GM19035 (cell line): ENCODE measurements around the gene MICAL3.

Experiments
- ATAC-seq: cut with Tn5 transposase; IDR thresholded peaks from one replicate; pipeline ENCODE4 v1.9.1; 2021; ENCODE audit not compliant: unreplicated experiment

The MICAL3 gene

GRCh38 chr22:17802822-17803221 is 221.5 kb downstream of the MICAL3 start:
- ATAC-seq = no peak

GRCh38 chr22:17802411-17802810 is 221.9 kb downstream of the MICAL3 start:
- no peak for ATAC-seq

- peak; percentile 49 for ATAC-seq
These were observed 226.4 kb downstream of the MICAL3 start for GRCh38 chr22:17797721-17798559.

- no peak for ATAC-seq
These were observed 227.7 kb downstream of the MICAL3 start for GRCh38 chr22:17796695-17797094.

DNA sequence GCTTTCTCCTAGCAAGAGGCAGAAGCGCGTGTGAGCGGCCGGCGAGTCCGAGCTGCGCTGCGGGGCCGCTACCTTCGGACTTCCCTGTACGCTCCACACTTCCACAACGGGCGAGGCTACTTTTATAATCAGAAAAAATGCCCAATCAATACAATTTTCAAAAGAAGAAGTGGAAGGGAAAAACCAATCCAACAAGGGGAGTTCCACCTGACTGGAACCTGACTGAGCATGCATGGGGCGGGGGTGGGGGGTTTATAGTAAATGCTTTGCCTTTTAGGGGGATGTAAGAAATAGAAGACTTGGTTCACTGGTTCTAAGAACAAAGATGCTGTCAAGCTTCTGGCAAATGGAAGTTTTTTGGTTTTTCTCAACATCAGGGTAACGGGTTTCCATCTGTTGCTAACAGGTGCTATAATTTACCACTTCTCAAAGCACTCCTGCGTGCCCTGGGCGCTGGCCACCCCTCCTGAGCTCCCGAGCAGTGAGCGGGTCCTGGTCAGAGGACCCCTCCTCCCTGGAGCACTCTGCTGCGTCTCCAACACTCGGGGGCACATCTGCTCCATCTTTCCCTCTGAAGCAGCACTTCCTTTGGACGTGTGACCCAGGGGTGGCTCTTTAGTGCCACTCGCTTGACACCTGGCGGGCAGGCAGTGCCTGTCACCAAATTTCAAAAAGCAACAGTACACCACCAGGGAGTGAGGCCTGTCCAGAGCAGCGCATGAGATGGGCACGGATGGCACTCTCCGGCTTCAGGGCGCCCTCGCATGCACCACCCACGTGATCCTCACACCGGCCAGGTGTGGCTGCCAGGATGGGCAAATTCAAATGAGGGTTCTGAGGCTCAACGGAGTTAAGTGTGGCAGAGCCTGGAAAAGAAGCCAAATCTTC is 228.5 kb downstream of the MICAL3 start:
- no peak for ATAC-seq

DNA sequence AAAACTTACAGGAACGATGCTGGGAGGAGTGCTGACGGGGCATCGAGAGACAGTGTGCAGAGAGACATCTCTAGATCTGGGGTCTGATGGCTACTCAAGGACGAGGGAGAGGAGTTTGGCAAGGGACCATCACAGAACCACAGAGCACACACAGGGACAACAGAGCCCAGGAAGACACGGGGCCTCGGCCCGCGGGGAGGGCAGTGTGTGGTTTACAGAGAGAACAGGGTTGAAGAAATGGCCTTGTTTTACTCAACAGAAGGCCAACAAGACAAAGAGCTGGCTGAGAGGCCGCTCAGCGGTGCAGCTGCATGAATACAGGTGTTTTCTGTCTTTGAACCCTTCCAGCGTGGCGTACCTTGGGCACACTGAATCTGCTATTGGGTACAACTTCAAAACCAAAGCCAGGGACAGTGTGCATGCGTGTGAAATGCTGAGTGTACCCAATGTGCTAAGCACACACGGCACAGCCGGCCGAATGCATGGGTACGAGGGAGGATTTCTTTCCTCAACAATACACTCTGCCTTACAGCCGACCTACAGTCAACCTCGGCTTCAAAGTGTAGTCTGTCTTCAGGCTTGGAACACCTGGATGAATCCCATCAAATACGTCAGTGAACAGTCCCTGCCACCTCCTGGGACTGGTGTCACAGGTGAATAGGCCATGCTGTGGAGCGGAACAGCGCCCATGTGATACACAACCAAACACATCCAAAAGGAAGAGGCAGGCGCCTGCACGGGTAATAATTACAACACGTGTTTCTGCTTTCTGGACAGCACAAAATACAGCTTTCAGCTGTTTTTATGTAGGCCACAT is 229.4 kb downstream of the MICAL3 start:
- no peak for ATAC-seq

- no peak for ATAC-seq
These were observed 231.4 kb downstream of the MICAL3 start for GRCh38 chr22:17792854-17793434.

DNA sequence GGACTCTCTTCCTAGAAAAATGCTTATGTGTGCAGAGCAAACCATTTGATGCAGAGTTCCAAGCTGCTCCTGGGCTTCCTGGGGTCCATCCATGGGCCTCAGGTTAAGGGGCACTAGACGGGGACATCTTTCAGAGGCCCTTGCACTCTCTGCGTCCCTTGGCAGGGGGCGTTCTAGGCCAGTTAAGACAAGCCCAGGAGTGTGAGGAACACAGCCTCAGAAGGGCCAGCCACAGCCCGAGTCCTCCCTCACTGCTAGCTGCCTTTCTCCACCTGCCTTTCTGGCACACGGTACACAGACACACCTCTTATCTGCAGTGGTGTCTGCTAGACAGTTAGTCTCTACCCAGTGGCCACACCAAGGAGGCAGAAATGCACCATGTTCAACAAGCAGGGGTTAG is 232.1 kb downstream of the MICAL3 start:
- no peak for ATAC-seq

GRCh38 chr22:17791196-17791595 is 233.2 kb downstream of the MICAL3 start:
- ATAC-seq = no peak

- no peak for ATAC-seq
These were observed 234.8 kb downstream of the MICAL3 start for GRCh38 chr22:17789379-17790200.

DNA sequence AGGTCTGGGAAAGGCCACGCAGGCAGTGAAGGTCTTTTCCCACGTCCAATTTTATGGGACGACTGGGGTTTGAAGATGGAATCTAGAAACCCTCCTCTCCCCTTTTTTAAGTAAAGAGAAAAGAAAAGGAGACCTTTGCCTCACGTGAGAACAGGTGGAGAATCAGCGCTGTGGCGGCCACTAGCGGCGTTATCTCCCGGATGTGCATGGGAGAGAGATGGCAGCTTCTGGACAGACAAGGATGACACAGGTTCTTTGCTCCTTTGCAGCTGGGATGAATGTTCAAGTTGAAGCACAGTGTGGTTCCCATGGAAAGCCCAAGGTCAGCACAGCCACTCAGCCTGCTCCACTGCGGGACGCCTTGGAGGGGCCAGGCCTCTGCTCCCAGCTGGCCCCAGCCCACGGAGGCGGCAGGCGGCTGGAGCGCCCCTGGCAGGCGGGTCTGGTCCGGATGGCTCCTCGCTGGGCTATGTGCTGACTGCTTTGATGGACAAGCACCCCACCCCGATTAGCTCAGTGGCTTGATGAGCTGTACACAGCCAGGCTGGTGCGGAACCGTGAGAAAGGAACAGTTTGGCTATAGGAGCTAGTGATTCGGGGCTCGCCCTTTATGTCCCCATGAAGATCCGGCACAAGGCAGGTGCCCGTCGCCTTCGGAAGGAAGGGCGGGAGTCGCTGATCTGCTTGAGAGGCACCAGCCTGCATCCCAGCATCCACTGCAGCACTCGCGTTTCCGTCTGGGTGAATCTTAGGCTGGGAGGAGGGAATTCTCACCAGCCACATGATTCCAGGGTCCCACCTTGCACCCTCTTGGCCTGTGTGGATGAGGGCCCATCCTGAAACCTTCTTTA is 235.6 kb downstream of the MICAL3 start:
- no peak for ATAC-seq

DNA sequence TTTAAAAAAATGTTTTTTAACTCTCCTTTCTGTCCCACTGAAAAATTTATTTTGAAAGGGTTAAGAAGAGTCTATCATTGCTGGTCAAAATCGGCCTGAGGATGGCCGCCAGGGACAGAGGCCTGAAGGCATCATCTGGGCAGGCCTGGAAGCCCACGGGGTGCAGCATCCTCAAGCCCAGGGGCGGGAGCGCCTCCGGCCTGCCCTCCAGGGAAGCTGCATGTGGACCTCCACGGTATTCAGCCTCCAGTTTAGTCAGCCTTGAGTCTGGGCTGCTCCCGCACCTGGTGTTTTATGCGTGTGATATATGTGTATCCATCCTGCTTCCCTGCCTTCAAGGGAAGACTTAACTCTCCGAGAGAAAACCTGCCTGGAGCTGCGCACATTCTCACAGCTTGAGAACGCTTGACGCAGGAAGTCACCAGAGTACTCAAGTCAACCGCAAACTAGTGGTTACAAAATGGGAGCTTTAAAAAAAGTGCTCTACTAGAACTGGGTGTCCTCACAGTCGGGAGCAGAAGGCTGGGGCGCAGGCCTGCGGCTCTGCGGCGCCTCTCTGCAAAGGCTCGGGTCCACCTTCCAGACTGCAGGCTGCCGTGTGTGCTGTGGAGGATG is 236.5 kb downstream of the MICAL3 start:
- ATAC-seq = no peak

- no peak for ATAC-seq
These were observed 237.1 kb downstream of the MICAL3 start for GRCh38 chr22:17787241-17787640.

- ATAC-seq = no peak
These were observed 237.8 kb downstream of the MICAL3 start for GRCh38 chr22:17786435-17787161.

- no peak for ATAC-seq
These were observed 238.9 kb downstream of the MICAL3 start for GRCh38 chr22:17785185-17786184.

- ATAC-seq = no peak
These were observed 239.6 kb downstream of the MICAL3 start for GRCh38 chr22:17784776-17785175.
